NCI-H345 (cell line): ENCODE data around the gene FRY.
A peak's percentile ranks its signal among the peaks of the same experiment; 100 is the strongest.
"Not testable (repeated sequence)": the region's sequence is repeated elsewhere in the genome, so short reads cannot be mapped to it uniquely, and the experiment has no call there.

ENCODE experiments used
- DNase-seq: peaks from one replicate; lab custom pipeline; 2025; lab: John Stamatoyannopoulos, UW

The FRY gene

GRCh38 chr13:32031025-32031814 lies at the start of gene FRY:
Gene FRY, plus strand, starts transcription at chr13:32031774. Its CDS starts 22 bp downstream, at chr13:32031796.
- peak; percentile 62 for DNase-seq

GRCh38 chr13:31982124-31982523 lies 49.5 kb upstream of the FRY start:
- DNase-seq: no peak

GRCh38 chr13:31982540-31982939 lies 49.0 kb upstream of the FRY start:
- DNase-seq: peak; percentile 77

GRCh38 chr13:31983696-31984095 lies 47.9 kb upstream of the FRY start:
- not testable (repeated sequence) for DNase-seq

- not testable (repeated sequence) for DNase-seq
Observed at GRCh38 chr13:31984388-31984787, 47.2 kb upstream of the FRY start.

GRCh38 chr13:31986676-31987470 lies 44.7 kb upstream of the FRY start:
- DNase-seq: peak; percentile 45

GRCh38 chr13:31987535-31988170 lies 43.9 kb upstream of the FRY start:
- DNase-seq: no peak

GRCh38 chr13:31994367-31994766 lies 37.2 kb upstream of the FRY start:
- not testable (repeated sequence) for DNase-seq

GRCh38 chr13:31996601-31997000 lies 35.0 kb upstream of the FRY start:
- DNase-seq: no peak

- DNase-seq: no peak
Observed at GRCh38 chr13:31997641-31998040, 33.9 kb upstream of the FRY start.

- no peak for DNase-seq
Observed at GRCh38 chr13:31998131-31998530, 33.4 kb upstream of the FRY start.

- not testable (repeated sequence) for DNase-seq
Observed at GRCh38 chr13:32000754-32001153, 30.8 kb upstream of the FRY start.

- DNase-seq: peak; percentile 5
Observed at GRCh38 chr13:32001154-32001768, 30.3 kb upstream of the FRY start.

GRCh38 chr13:32001769-32002168 lies 29.8 kb upstream of the FRY start:
- no peak for DNase-seq

GRCh38 chr13:32002873-32003272 lies 28.7 kb upstream of the FRY start:
- DNase-seq: no peak

- no peak for DNase-seq
Observed at GRCh38 chr13:32007494-32007893, 24.1 kb upstream of the FRY start.

- DNase-seq: no peak
Observed at GRCh38 chr13:32008518-32009175, 22.9 kb upstream of the FRY start.

GRCh38 chr13:32009362-32009761 lies 22.2 kb upstream of the FRY start:
- DNase-seq: no peak

- no peak for DNase-seq
Observed at GRCh38 chr13:32010136-32010535, 21.4 kb upstream of the FRY start.

GRCh38 chr13:32011971-32012370 lies 19.6 kb upstream of the FRY start:
- DNase-seq: no peak

- no peak for DNase-seq
Observed at GRCh38 chr13:32013181-32013580, 18.4 kb upstream of the FRY start.

GRCh38 chr13:32016119-32016518 lies 15.5 kb upstream of the FRY start:
- DNase-seq: no peak
